ENCODE measurements around the gene C9orf152. TPM values are rescaled to one million over a fixed set of nuclear protein-coding genes. Genes with fewer than 3 reads are reported as not detected.

C9orf152 gene
- total and polyA plus RNA-seq, 10 of the 15 experiments (the other 5 are each of a cell fraction or from before 2014, with no cell fraction given) = 0.04 TPM; not detected in 9

- FAIRE-seq = no peak
- H3K79me2 ChIP-seq (ENCODE audit: control insufficient read depth, insufficient read depth, low read length) = peaks cover 59% of the 10 kb centered on the region
- TF ChIP-seq CTCF (IDR thresholded peaks at IDR 0.05 in 2 of 3, conservative IDR thresholded peaks at IDR 0.05 in 1 of 3; ENCODE audit: control insufficient read depth in 2 of 3, extremely low read depth in 1 of 3, insufficient read depth in 1 of 3, low read depth in 3 of 3, low read length in 3 of 3) (no peak), PKNOX1 (IDR thresholded peaks at IDR 0.05) (peak; percentile 45; the same call in 1 of the 2 replicates), LARP7 (IDR thresholded peaks at IDR 0.05) (no peak; the same call in 1 of the 2 replicates), FOXM1 (IDR thresholded peaks at IDR 0.05; ENCODE audit: low read depth, low read length) (no peak), HDAC2 (IDR thresholded peaks at IDR 0.05) (no peak), MLLT1 (IDR thresholded peaks at IDR 0.05) (no peak), ELK1 (IDR thresholded peaks at IDR 0.05; ENCODE audit: low read depth, low read length) (no peak), SIN3A (IDR thresholded peaks at IDR 0.05; ENCODE audit: low read depth, low read length) (no peak), MXI1 (IDR thresholded peaks at IDR 0.05; ENCODE audit: low read depth, low read length) (peak; percentile 89), CHD1 (IDR thresholded peaks at IDR 0.05; ENCODE audit: low read depth, low read length) (no peak), BHLHE40 (IDR thresholded peaks at IDR 0.05; ENCODE audit: borderline replicate concordance in 1 of 2, low read depth in 2 of 2, low read length in 1 of 2) (peak; percentile 76 to 90), E2F4 (IDR thresholded peaks at IDR 0.05; ENCODE audit: low read depth, low read length) (no peak), ZBTB33 (IDR thresholded peaks at IDR 0.05) (no peak)
Observed at GRCh38 chr9:110256380-110257096, 48.6 kb upstream of the C9orf152 start, which contains the start of gene TXN. TXN (minus strand) TSS chr9:110256507; CDS start chr9:110256435, 72 bp downstream.

More at GRCh38 chr9:110256380-110257096, 48.6 kb upstream of the C9orf152 start, which contains the start of gene TXN:
- in situ Hi-C loops (cut with MboI) = no loop called here
- H3K9me3 ChIP-seq (replicated peaks; ENCODE audit: control insufficient read depth, insufficient read depth, low read length) = no peaks in the 10 kb centered on the region
- peak within 1 kb of the TSS; percentile 92 for H3K4me3 ChIP-seq
- no peaks in the 10 kb centered on the region for H3K36me3 ChIP-seq (ENCODE audit: control insufficient read depth in 2 of 2, insufficient read depth in 2 of 2, low read length in 1 of 2)
- intact Hi-C loops (cut with micrococcal nuclease; ENCODE audit: unreplicated experiment) = loop anchor here (5.0 to 10.0 kb wide), 4 partner anchors 202 to 1378 kb away; partner anchors contain the start of gene DNAJC25
- ChIA-PET CTCF (interaction anchor here (0.7 to 1.6 kb wide), 6 partner anchors 62 to 367 kb away, joined by 3 to 4 read pairs (median 4); no protein-coding TSS in a partner anchor), RAD21 (ENCODE audit: unreplicated experiment) (interaction anchor here (0.6 to 3.1 kb wide), 13 partner anchors 39 to 367 kb away, joined by 3 to 16 read pairs (median 6); no protein-coding TSS in a partner anchor), SMC1A (ENCODE audit: uncharacterized antibody, unreplicated experiment) (interaction anchor here (0.9 to 3.0 kb wide), 4 partner anchors 12 to 362 kb away, joined by 3 to 13 read pairs (median 5); no protein-coding TSS in a partner anchor), POLR2A (interaction anchor here (0.6 to 1.6 kb wide), 8 partner anchors 25 to 344 kb away, joined by 3 to 6 read pairs (median 4); no protein-coding TSS in a partner anchor)
- WGBS (ENCODE audit: insufficient coverage, insufficient replicate concordance, low lambda C conversion rate, missing lambda C conversion rate) = under 1% methylated on average over 65 of the region's 65 CpGs
- H3K4me1 ChIP-seq (ENCODE audit: control insufficient read depth, insufficient read depth, low read length) = peaks cover 24% of the 10 kb centered on the region
- H3K9ac ChIP-seq (ENCODE audit: control insufficient read depth, insufficient read depth, low read length) = peak within 1 kb of the TSS; percentile 92
- ATAC-seq (peak; percentile 69), DNase-seq (ENCODE audit: low read depth, low spot score) (peak; percentile 87)
- peak within 1 kb of the TSS; percentile 100 for H3K4me2 ChIP-seq (ENCODE audit: control insufficient read depth, insufficient read depth)
- no peaks in the 10 kb centered on the region for H4K20me1 ChIP-seq (ENCODE audit: control insufficient read depth, insufficient read depth)
- no peaks in the 10 kb centered on the region for H3K27me3 ChIP-seq (replicated peaks in 1 of 2; ENCODE audit: control insufficient read depth in 2 of 2, insufficient read depth in 2 of 2, low read length in 1 of 2)
- H3K27ac ChIP-seq (ENCODE audit: control insufficient read depth, insufficient read depth) = peak within 1 kb of the TSS; percentile 91
- no TSS peak for BruUV-seq (replicated peaks)
- peak within 1 kb of the TSS; percentile 86 for H2AFZ ChIP-seq (ENCODE audit: control insufficient read depth, low read depth, low read length)

Data from GM12878 (cell line).